Stimulated activated CD4-positive, alpha-beta T cell treated with anti-CD3 and anti-CD28 coated beads, TNF-alpha, amount 100 ng/mL, for 4 hours (primary cell): ENCODE data around the gene POLD1.

Source experiments
- DNase-seq, 3 experiments: peaks; one replicate each; pipeline ENCODE4 v3.0.0-alpha.2; 2020; ENCODE audit warnings: low read depth in 3 of 3

POLD1 gene

DNA sequence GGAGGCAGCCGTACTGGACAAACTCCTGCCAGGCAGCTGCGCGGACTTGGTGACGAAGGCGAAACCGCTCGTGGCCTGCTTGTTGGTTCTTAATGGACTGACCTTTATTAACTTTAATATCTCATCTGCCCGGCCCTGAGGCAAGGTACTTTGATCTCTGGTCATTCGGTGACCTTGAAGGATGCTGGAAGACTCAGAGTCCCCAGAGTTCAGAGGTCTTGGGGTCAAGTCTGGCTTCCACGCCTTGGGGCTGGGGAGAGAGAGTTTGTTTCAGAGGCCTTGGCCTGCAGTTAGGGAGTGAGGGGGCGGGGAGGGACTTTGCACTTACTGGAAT is 82.5 kb downstream of the POLD1 start:
- DNase-seq: no peak

DNA sequence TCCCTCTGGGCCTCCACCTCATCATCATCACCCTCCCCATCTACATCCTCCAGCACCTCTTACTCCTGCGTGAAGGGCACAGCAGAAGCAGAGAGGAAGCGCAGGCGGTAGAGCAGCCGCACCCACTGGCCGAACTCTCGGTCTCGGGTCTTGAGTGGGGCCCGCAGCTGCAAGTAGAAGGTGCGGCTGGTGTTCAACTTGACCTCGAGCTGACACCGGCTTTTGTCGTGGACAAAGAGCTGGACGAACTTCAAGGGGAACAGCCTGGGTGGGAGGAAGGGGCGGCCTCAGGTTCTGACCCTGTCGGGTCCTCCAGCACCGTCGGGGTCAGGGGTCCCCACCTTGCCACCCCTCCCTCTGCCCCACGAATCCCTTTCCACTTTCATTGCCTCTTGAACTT is 83.4 kb downstream of the POLD1 start:
- DNase-seq: no peak
